Subcutaneous preadipocyte (primary cell): Measurements from ENCODE around the gene CUEDC2. TPM values are rescaled to one million over a fixed set of nuclear protein-coding genes. Genes with fewer than 3 reads are reported as not detected.

ENCODE experiments used
- small RNA-seq: library from RNA; depleted of rRNA; stranded (forward); fragments of <200 nt; gene quantifications from one replicate; pipeline ENCODE3, GENCODE V24; 2012
- total RNA-seq: library from RNA; depleted of rRNA; stranded (reverse); fragments of >200 nt; gene quantifications from 2 replicates; pipeline ENCODE4 v1.2.3, GENCODE V29; 2012

The CUEDC2 gene, protein sequence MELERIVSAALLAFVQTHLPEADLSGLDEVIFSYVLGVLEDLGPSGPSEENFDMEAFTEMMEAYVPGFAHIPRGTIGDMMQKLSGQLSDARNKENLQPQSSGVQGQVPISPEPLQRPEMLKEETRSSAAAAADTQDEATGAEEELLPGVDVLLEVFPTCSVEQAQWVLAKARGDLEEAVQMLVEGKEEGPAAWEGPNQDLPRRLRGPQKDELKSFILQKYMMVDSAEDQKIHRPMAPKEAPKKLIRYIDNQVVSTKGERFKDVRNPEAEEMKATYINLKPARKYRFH
- total RNA-seq: 35.6 and 51.8 TPM in 2 replicates

DNA sequence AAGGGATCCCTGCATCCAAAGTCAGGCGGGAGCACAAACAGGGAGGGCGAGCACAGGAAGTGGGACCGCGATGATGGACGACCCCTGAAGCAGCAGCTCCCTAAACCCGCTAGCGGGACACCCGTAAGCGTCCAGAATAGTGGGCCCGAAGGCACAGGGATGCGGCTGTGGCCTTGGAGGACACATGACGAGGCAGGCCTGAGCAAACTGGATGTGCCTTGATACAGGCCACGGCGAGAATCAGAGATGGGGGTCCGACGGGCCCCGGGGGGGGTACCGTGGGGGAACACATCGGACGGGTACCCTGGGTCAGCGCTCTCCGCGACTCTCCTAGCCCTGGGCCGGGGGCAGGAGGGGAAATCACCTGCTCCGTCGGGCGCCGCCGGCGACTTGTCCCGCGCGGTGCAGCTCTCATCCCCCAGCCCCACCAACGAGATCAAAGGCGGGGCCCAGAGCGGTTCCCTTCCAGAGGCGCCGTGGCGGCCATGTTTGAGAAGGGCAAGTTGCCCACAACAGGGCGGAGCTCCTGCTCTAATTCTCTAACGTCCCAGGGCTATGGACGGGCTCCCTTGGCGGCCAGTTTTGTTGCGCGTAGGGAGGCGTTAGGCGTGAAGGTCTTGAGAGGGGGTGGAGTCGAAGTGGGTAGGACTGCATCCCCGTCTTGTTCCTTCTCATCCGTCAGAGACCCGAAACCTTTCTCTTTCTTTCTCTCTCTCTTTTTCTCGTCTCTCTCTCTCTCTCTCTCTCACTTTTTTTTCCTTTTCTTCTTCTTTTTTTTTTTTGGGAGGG, at the start of gene CUEDC2:
Gene CUEDC2 (minus strand): TSS at position 413 of the 789 bp plus-strand sequence. CDS start 7,386 bp downstream, outside the sequence.

DNA sequence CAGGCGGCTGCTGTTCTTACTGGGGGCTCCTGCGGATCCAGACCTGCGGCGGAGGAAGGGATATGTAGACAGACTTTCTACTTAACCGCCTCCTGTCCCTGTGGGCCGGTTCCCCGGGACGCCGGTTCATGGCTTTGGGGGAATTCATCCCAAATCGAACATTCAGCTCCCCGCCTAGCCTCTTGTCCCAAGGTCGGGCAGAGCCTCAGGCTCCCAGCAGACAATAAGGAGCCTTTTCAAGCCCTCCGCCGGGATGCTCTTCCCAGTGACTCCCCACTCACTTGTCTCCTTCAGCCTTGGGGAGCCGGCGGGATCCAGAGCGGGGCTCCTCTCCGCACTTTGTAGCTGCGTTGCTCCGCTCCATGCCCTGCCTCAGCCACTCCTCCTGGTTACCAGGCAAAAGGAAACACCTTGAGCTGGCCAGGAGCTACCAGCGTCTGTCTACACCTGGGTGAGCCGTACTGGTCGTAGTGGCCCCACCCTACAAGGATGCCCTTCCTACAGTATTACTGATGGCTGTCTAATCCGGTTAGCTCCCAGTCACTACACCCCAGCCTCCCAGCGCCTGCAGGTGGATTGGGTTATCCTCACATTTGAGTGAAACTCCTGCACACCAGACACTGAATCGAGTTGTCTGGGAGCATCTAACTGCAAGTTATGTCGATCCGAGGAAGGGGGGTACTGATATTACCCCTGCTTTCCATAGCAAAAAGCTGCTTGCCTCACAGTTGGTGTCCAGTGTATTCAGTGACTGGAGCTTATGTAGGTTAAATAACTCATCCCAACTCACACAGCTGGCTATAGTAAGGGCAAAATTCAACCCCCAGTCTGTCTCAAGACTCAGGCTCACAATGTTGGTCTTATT, 19.0 kb upstream of the CUEDC2 start, which contains the start of gene C10orf95:
Gene C10orf95 (minus strand): TSS at position 439 of the 865 bp plus-strand sequence. CDS start 450 bp downstream, outside the sequence.

DNA sequence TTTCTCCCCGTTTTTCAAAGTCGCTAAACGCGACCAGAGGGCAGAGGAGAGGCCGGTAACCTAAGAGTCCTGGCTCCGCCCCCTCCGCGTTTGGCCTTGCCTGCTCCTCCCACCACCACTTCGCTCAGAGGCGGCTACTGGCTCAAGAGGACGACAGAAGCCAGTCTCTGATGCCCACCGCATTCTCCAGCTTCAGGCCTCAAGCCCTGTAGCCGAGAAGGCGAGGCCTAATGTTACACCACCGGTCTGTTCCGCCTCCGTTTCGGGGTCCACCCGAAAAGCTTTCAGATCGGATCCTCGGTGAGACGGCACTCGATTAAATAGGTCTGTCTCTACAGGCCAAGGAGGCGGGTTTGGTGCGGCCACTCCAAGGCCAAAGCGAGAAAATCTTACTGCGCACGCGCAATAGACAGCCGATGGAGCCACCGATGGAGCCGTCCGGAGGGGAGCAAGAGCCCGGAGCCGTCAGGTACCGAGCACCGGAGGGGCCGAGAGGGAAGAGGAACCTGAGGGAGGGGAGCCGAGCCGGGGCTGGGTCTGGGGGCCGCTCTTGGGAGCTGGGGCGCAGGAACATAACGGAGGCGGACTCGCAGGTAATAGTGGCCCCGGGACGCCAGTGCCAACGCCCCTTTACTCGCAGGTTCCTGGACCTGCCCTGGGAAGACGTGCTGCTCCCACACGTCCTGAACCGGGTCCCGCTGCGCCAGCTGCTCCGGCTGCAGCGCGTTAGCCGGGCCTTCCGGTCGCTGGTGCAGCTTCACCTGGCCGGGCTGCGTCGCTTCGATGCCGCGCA, 11.5 kb downstream of the CUEDC2 start, which contains the start of gene FBXL15:
Gene FBXL15 (plus strand): TSS at position 123 of the 793 bp plus-strand sequence. CDS start 294 bp downstream, at position 417.

DNA sequence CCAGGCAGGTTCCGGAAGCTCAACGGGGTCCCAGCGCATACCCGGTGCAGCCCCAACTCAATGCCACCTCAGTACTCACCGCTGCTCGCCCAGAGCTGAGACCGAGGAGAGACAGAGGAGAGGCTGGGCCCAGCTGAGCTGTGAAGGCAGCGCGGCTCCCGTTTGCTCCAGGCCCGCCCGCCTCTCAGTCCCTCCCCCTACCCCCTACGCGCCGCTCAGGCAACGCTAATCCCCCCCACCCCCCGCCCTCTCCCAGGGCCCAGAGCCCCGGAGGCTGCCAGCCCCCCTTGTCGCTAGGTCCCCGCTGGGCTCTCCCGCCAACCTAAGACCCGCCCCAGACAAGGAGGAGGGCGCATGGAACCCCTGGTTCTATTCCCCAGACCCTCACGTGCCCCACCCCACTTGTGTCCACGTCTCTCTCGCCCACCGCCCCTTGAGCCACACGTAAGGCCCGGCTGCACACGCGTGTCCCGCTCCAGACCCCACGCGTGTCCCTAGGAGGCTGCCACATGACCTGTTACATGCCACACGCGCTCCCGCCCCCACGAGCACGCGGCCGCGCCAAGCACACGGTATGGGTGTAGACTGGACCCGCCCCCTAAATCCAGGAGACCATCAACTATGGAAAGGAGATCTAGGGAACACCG, 13.6 kb downstream of the CUEDC2 start, which contains the start of gene PSD:
Gene PSD (minus strand): TSS at position 164 of the 647 bp plus-strand sequence. CDS start 1,747 bp downstream, outside the sequence.

DNA sequence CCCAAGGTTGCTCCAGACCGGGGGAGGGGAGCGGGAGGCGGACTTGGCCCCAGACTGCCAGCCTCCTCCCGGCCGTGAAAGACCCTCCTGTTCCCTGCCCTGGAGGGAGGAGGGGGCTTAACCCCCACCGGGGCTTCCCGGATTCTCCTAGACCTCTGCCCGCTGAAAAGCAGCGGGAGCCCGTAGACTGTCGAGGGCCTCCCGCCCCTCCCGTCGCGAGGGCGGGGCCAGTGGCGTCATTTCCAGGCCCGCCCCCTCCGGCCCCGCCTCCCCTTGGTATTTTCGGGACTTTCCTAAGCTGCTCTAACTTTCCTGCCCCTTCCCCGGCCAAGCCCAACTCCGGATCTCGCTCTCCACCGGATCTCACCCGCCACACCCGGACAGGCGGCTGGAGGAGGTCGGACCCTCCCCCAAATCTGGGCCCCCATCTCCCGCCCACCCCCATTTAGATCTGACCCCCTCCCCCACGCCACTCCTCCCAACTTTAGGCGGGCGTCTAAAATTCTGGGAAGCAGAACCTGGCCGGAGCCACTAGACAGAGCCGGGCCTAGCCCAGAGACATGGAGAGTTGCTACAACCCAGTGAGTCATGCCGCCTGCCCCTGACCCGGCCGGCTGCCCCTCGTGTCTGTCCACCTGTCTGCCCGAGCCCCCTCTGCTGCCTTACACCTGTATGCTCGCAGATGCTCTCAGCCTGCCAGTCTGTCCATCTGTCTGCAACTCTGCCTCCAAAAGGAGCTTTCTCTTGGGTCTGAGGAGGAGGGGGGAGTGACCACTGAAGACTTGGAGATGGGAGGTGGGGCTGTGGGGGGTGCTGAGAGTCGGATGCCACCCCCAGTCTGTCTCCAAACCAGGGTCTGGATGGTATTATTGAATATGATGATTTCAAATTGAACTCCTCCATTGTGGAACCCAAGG, 36.7 kb downstream of the CUEDC2 start, which contains the start of gene NFKB2:
Gene NFKB2 (plus strand): TSS at position 306 of the 917 bp plus-strand sequence. CDS start 255 bp downstream, at position 561.

Small RNA genes within 50 kb of the gene (small RNA-seq; reads per million reads assigned to genes)
- gene MIR146B: 598 reads per million, percentile 99 among the genes with 10 or more reads in this experiment

Other genes with a start within 250 kb of the CUEDC2 start
- gene ELOVL3, start 206.3 kb downstream of the CUEDC2 start, total RNA-seq: 1.1 TPM in 1 of 2 replicates, not detected in the other
- gene PITX3, start 191.1 kb downstream of the CUEDC2 start, total RNA-seq: not detected in 2 replicates
- 33.1 and 47.7 TPM in 2 replicates for gene GBF1, start 187.0 kb downstream of the CUEDC2 start, total RNA-seq
- 15.4 and 25.2 TPM in 2 replicates for gene NFKB2, start 36.9 kb downstream of the CUEDC2 start, total RNA-seq
- 1.1 and 1.6 TPM in 2 replicates for gene PSD, start 13.8 kb downstream of the CUEDC2 start, total RNA-seq
- 6.8 and 9.9 TPM in 2 replicates for gene FBXL15, start 11.7 kb downstream of the CUEDC2 start, total RNA-seq
- not detected in 2 replicates for gene C10orf95, start 19.0 kb upstream of the CUEDC2 start, total RNA-seq
- 105 and 120 TPM in 2 replicates for gene ACTR1A, start 70.1 kb upstream of the CUEDC2 start, total RNA-seq
- 2.2 TPM in 2 replicates for gene SUFU, start 71.4 kb upstream of the CUEDC2 start, total RNA-seq
- 64.7 and 102 TPM in 2 replicates for gene TRIM8, start 211.9 kb upstream of the CUEDC2 start, total RNA-seq